Panc1 (cell line): ENCODE results near the gene LIPK.

Experiments used
- CTCF ChIP-seq: fragments of 450-650 bp; IDR thresholded peaks from 2 replicates; pipeline ENCODE4 v1.5.1; 2017; ENCODE audit warnings: mild to moderate bottlenecking
- POLR2AphosphoS5 ChIP-seq: IDR thresholded peaks from 2 replicates; pipeline ENCODE4 v1.6.1; 2012; ENCODE audit warnings: mild to moderate bottlenecking, low read depth, low read length, moderate library complexity
- REST ChIP-seq, 2 experiments: IDR thresholded peaks; 2 replicates each; pipeline ENCODE4 v1.6.1; 2011 to 2012; ENCODE audit warnings: low read depth in 2 of 2, control low read depth in 1 of 2, low read length in 1 of 2, mild to moderate bottlenecking in 1 of 2, moderate library complexity in 1 of 2; ENCODE audit not compliant: insufficient read depth in 1 of 2
- SIN3A ChIP-seq: IDR thresholded peaks from 2 replicates; pipeline ENCODE4 v1.6.1; 2012; ENCODE audit warnings: low read depth, mild to moderate bottlenecking, low read length, moderate library complexity, borderline replicate concordance; ENCODE audit not compliant: insufficient read depth
- TCF7L2 ChIP-seq: IDR thresholded peaks from 2 replicates; pipeline ENCODE4 v1.6.1; 2011; ENCODE audit warnings: mild to moderate bottlenecking, low read depth, low read length, inconsistent platforms

- TF ChIP-seq CTCF (no peak), POLR2AphosphoS5 (no peak), REST (IDR thresholded peaks at IDR 0.05; ENCODE audit: insufficient read depth in 1 of 2, low read depth in 2 of 2, low read length in 1 of 2) (no peak), TCF7L2 (no peak), SIN3A (no peak)
These were observed 87.8 kb downstream of the LIPK start for GRCh38 chr10:88793712-88794299.
